ENCODE data around the gene SUSD5.
"Not testable (repeated sequence)": the region's sequence is repeated elsewhere in the genome, so short reads cannot be mapped to it uniquely, and the experiment has no call there.

The SUSD5 gene

GRCh38 chr3:33187368-33187634 is 31.3 kb downstream of the SUSD5 start:
- DNase-seq: no peak

GRCh38 chr3:33186524-33187367 is 31.9 kb downstream of the SUSD5 start:
- DNase-seq: no peak

GRCh38 chr3:33184863-33185262 is 33.7 kb downstream of the SUSD5 start:
- DNase-seq: no peak

DNA sequence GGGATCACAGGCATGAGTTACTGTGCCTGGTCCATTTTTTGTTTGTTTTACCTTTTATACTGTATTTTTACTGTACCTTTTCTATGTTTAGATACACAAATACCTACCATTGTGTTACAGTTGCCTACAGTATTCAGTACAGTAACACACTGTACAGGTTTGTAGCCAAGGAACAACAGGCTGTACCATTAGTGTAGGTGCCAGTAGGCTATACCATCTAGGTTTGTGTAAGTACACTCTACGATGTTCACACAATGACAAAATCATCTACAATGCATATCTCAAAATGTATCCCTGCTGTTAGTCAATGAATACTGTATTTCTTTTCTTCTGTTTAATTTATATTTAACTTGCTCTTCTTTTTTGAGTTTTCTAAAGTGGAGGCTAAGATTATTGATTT is 37.0 kb downstream of the SUSD5 start:
- not testable (repeated sequence) for DNase-seq

DNA sequence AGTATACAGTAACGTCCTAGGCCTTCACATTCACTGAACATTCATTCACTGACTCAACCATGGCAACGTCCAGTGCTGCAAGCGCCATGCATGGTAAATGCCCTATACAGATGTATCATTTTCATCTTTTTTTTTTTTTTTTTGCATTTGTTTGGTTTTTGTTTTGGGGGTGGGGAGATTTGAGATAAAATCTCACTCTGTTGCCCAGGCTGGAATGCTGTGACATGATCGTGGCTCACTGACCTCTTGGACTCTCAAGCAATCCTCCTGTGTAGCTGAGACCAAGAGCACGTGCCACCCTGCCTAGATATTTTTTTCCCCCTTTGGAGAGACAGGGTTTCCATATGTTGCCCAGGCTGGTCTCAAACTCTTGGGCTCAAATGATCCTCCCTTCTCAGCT is 37.4 kb downstream of the SUSD5 start:
- no peak for DNase-seq

GRCh38 chr3:33179132-33179531 is 39.5 kb downstream of the SUSD5 start:
- no peak for DNase-seq

GRCh38 chr3:33174711-33175414 is 43.7 kb downstream of the SUSD5 start:
- no peak for DNase-seq

DNA sequence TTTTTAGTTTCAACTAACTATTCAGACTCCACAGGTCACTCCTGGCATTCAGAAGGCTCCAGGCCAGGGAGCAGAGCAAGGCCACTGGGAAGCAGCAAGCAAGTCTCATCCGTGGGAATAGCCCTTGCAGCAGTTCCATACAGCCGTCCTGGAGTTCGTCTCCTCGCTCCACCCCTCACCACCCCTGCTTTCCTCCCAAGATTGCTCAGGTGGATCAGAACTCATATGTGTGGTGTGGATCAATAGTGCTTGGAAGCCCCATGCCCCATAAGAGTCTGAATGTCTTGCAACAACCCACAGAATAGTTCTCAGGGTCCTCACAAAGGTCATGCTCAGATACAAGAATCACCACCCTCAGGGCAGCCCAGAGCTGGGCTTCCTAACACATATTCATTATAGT is 44.5 kb downstream of the SUSD5 start:
- no peak for DNase-seq

DNA sequence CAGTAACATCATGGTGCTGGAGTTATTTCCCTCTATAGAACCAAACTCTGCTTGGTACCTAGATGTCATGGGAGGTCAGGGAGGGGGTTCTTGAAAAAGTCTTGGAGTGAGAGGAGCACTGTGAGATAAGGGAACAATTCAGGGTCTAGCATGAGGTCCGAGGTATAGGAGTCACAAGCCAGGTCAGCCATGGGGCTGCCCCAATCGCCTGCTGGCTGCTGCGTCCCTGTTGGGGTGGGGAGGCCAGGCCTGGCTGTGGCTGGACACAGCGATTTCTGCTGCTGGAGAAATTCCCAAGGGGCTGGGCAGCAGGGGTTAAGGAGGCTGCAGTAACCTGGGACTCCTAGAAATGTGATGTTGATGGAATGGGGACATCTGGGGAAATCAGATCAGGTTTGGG is 44.9 kb downstream of the SUSD5 start:
- DNase-seq: no peak

- DNase-seq: no peak
Measured at GRCh38 chr3:33173103-33173502, 45.5 kb downstream of the SUSD5 start.

- DNase-seq: no peak
Measured at GRCh38 chr3:33171580-33171979, 47.0 kb downstream of the SUSD5 start.

GRCh38 chr3:33170531-33170930 is 48.1 kb downstream of the SUSD5 start:
- no peak for DNase-seq

- DNase-seq: no peak
Measured at GRCh38 chr3:33167716-33168336, 50.8 kb downstream of the SUSD5 start.

DNA sequence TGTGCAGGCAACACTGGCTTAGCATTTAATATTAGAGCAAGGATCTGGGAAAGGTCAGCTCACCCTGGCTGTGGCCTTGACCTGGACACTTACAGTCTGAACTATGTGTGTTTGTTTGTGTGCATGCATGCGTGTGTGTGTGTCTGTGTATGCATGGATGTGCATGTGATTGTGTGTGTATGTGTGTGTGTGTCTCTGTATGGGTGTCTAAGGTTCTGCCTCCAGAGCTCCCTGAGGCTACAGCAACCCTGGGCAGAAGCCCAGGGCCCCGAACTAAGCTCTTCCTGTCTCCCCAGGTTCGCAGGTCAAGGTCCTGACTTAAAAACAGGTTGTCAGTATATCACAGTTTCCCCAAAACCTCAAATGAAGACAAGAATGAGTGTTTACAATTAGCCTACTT is 51.3 kb downstream of the SUSD5 start:
- no peak for DNase-seq

DNA sequence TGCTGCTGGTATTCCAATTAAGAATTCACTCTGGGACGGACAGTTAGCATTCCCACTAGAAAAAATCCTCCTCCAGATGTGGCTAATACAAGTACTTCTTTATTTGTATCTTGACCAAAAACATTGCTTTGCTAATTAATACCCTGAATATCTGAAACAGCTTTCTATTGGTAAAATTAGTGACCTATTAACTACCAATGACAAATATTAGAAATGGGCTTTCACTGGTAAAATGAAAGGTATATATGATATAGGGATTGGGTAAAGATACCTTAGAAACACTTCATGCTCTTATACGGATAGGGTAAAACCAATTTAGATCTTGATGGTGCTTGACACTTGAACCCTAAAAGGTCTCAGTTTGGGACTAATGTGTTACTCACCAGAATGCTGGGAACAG is 52.5 kb downstream of the SUSD5 start:
- no peak for DNase-seq

GRCh38 chr3:33165372-33165771 is 53.2 kb downstream of the SUSD5 start:
- DNase-seq: no peak

DNA sequence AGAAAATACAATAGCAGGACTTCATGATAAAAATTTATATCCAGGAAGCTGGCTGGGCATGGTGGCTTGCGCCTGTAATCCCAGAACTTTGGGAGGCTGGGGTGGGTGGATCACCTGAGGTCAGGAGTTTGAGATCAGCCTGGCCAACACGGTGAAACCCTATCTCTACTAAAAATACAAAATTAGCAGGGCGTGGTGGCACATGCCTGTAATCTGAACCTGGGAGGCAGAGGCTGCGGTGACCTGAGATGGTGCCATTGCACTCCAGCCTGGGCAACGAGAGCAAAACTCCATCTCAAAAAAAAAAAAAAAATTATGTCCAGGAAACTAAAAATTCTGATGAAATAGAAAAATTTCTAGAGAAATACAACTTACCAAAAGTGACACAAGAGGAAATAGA is 56.0 kb downstream of the SUSD5 start:
- not testable (repeated sequence) for DNase-seq

DNA sequence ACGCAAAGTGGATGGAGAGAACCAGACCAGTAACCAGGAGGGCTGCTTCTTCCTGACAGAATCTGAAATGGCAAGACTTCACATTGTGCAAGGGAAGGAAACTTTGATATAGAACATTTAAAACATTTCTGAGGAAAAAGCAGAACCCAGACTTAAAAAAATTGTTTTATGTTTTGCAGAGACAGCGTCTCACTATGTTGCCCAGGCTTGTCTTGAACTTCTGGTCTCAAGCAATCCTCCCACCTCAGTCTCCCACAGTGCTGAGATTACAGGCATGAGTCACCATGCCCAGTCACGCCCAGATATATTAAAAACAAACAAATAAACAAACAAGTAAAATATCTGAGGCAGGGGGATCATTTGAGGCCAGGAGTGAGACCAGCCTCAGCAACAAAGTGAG is 58.6 kb downstream of the SUSD5 start:
- no peak for DNase-seq

- DNase-seq: no peak
Measured at GRCh38 chr3:33159234-33159633, 59.4 kb downstream of the SUSD5 start.

GRCh38 chr3:33155301-33155700 is 63.3 kb downstream of the SUSD5 start:
- no peak for DNase-seq

GRCh38 chr3:33153782-33154181 is 64.8 kb downstream of the SUSD5 start:
- no peak for DNase-seq

DNA sequence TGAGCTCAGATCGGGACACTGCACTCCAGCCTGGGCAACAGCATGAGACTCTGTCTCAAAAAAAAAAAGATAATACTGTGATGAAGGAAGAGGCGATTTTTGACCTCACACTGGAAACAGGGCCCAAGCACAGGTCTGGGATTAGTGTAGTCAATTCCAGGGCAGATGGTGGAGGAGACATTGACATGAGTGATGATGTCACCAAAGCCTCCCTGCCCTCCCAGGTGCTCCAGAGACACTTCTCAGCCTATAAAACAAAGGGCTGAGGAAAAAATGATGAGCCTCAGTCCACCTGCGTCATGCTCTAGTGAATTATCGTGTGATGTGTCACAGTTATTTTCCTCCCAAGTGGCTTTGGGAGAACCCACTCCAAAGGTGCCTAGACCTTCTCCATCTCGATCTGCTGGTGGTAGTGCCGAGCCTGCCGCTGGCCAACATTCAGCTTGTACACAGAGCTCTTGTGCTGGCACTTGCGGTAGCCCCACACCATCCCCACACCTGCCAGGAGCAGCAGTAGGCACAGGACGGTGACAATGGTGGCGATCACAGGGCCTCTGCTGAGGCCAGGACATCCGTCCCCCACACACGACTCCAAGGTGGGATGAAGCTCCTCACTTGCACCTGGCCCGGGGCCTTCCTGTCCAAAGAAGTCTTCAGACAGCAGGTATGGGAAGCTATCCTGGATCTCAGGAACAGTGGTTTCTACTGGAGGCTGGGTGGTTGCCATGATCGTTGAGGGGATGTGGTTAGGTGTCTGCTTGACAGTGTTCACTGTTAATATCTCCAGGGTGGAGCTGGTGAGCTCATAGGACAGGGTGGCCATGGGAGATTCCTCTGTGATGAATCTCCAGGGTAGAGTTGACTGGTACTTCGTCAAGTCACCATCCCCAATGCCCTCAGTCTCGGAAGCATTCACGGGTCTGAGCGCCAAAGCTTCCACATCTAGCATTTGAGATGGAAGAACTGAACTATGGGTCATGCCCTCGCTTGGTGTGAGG is 65.9 kb downstream of the SUSD5 start:
- DNase-seq: no peak

GRCh38 chr3:33149342-33149741 is 69.3 kb downstream of the SUSD5 start:
- no peak for DNase-seq

Data from KG1 (cell line).